ENCODE results near the gene IKZF2. TPM values are rescaled to one million over a fixed set of nuclear protein-coding genes. Genes with fewer than 3 reads are reported as not detected.

Gene IKZF2
- total RNA-seq, 1 donor from 2014 or later, result 9.2 TPM

GRCh38 chr2:213172641-213173040, 21.2 kb upstream of the IKZF2 start:
- Mint-ChIP-seq H3K27me3 (ENCODE audit: low read depth) (no peaks in the 10 kb centered on the region), H3K4me1 (ENCODE audit: low read depth) (peaks cover 6% of the 10 kb centered on the region), H3K36me3 (ENCODE audit: low read depth) (peaks cover 2% of the 10 kb centered on the region), H3K27ac (ENCODE audit: unreplicated experiment) (no peak overlapping the region), H3K9me3 (ENCODE audit: low read depth) (peaks cover 8% of the 10 kb centered on the region), H3K4me3 (ENCODE audit: unreplicated experiment) (no peak overlapping the region)
- no peak for TF ChIP-seq CTCF (IDR thresholded peaks at IDR 0.05)
- no peak for DNase-seq (ENCODE audit: low spot score)

GRCh38 chr2:213171147-213171546, 19.7 kb upstream of the IKZF2 start:
- Mint-ChIP-seq H3K4me3 (ENCODE audit: unreplicated experiment) (no peak overlapping the region), H3K9me3 (ENCODE audit: low read depth) (peaks cover 2% of the 10 kb centered on the region), H3K4me1 (ENCODE audit: low read depth) (peaks cover 6% of the 10 kb centered on the region), H3K27me3 (ENCODE audit: low read depth) (no peaks in the 10 kb centered on the region), H3K36me3 (ENCODE audit: low read depth) (peaks cover 2% of the 10 kb centered on the region), H3K27ac (ENCODE audit: unreplicated experiment) (no peak overlapping the region)
- DNase-seq (ENCODE audit: low spot score), result no peak
- TF ChIP-seq CTCF (IDR thresholded peaks at IDR 0.05), result no peak

- no peaks in the 10 kb centered on the region for H3K36me3 Mint-ChIP-seq (ENCODE audit: low read depth)
- no peak for DNase-seq (ENCODE audit: low spot score)
- TF ChIP-seq CTCF (IDR thresholded peaks at IDR 0.05), result no peak
- H3K27me3 Mint-ChIP-seq (ENCODE audit: low read depth), result no peaks in the 10 kb centered on the region
- H3K4me1 Mint-ChIP-seq (ENCODE audit: low read depth), result peaks cover 12% of the 10 kb centered on the region
- H3K4me3 Mint-ChIP-seq (ENCODE audit: unreplicated experiment), result no peak overlapping the region
- no peaks in the 10 kb centered on the region for H3K9me3 Mint-ChIP-seq (ENCODE audit: low read depth)
- no peak overlapping the region for H3K27ac Mint-ChIP-seq (ENCODE audit: unreplicated experiment)
Observed at GRCh38 chr2:213167271-213167930, 16.0 kb upstream of the IKZF2 start.

GRCh38 chr2:213166109-213166508, 14.7 kb upstream of the IKZF2 start:
- H3K9me3 Mint-ChIP-seq (ENCODE audit: low read depth), result no peaks in the 10 kb centered on the region
- H3K36me3 Mint-ChIP-seq (ENCODE audit: low read depth), result no peaks in the 10 kb centered on the region
- no peak for TF ChIP-seq CTCF (IDR thresholded peaks at IDR 0.05)
- no peak overlapping the region for H3K27ac Mint-ChIP-seq (ENCODE audit: unreplicated experiment)
- peaks cover 22% of the 10 kb centered on the region for H3K4me1 Mint-ChIP-seq (ENCODE audit: low read depth)
- no peak overlapping the region for H3K4me3 Mint-ChIP-seq (ENCODE audit: unreplicated experiment)
- no peak for DNase-seq (ENCODE audit: low spot score)
- no peaks in the 10 kb centered on the region for H3K27me3 Mint-ChIP-seq (ENCODE audit: low read depth)

GRCh38 chr2:213164263-213164662, 12.9 kb upstream of the IKZF2 start:
- DNase-seq (ENCODE audit: low spot score), result no peak
- no peaks in the 10 kb centered on the region for H3K9me3 Mint-ChIP-seq (ENCODE audit: low read depth)
- no peak overlapping the region for H3K27ac Mint-ChIP-seq (ENCODE audit: unreplicated experiment)
- H3K27me3 Mint-ChIP-seq (ENCODE audit: low read depth), result no peaks in the 10 kb centered on the region
- no peaks in the 10 kb centered on the region for H3K36me3 Mint-ChIP-seq (ENCODE audit: low read depth)
- no peak for TF ChIP-seq CTCF (IDR thresholded peaks at IDR 0.05)
- H3K4me3 Mint-ChIP-seq (ENCODE audit: unreplicated experiment), result no peak overlapping the region
- peaks cover 22% of the 10 kb centered on the region for H3K4me1 Mint-ChIP-seq (ENCODE audit: low read depth)
